Prostate gland (tissue), 2 donors: Measurements from ENCODE around the gene DNAH8. TPM values are rescaled to one million over a fixed set of nuclear protein-coding genes. Genes with fewer than 3 reads are reported as not detected.

Experiments used
- DNase-seq: peaks from one replicate; pipeline ENCODE4 v3.0.0-alpha.2; 2019; ENCODE audit warnings: low spot score
- H3K27ac ChIP-seq, 2 donors: fragments of 200-600 bp; sonication (generic); 2 replicates each; pipeline ENCODE4 v1.5.1; 2017 to 2019
- H3K27me3 ChIP-seq: fragments of 200-600 bp; sonication (generic); replicated peaks from 2 replicates; pipeline ENCODE4 v1.5.1; 2019; ENCODE audit not compliant: insufficient read depth
- H3K36me3 ChIP-seq, 2 donors: fragments of 200-600 bp; sonication (generic); 1 replicate in 1 of 2; 2 replicates in 1 of 2; pipeline versions ENCODE4 v1.5.1 to v1.8.1; 2017 to 2019
- H3K4me1 ChIP-seq: fragments of 200-600 bp; sonication (generic); replicated peaks from 2 replicates; pipeline ENCODE4 v1.5.1; 2019
- H3K4me3 ChIP-seq, 2 donors: fragments of 200-600 bp; sonication (generic); 2 replicates each; pipeline ENCODE4 v1.5.1; 2017 to 2019
- H3K9me3 ChIP-seq: fragments of 200-600 bp; sonication (generic); 2 replicates; pipeline ENCODE4 v1.5.1; 2017
- POLR2A ChIP-seq: fragments of 450-650 bp; IDR thresholded peaks from one replicate; pipeline ENCODE4 v1.6.1; 2016; ENCODE audit warnings: antibody characterized with exemption, mild to moderate bottlenecking
- POLR2AphosphoS5 ChIP-seq: sonication (generic); formaldehyde crosslinking; IDR thresholded peaks from one replicate; pipeline ENCODE4 v1.6.1; 2017; ENCODE audit warnings: antibody characterized with exemption
- WGBS: methylation state at CpG from one replicate; pipeline ENCODE4 v1.1.5; 2018; 5-methylcytosine and 5-hydroxymethylcytosine counted together
- intact Hi-C: fragments of 100-400 bp; cut with DNase I; formaldehyde crosslinking; loops from one replicate; pipeline ENCODE4 v1.14.2; 2022
- total RNA-seq, 2 donors: library from RNA; depleted of rRNA; stranded (reverse); fragments of >200 nt; gene quantifications; one replicate each; pipeline ENCODE4 v1.1.0, GENCODE V29; 2016
- TF ChIP-seq, protein P1 (sequence below), 4 experiments: fragments of 200-600 bp in 2 of 4; fragments of 450-650 bp in 2 of 4; sonication (generic) in 2 of 4; IDR thresholded peaks; 1 replicate in 3 of 4; 2 replicates in 1 of 4; pipeline ENCODE4 v1.5.1; 2016 to 2019; ENCODE audit warnings: antibody characterized with exemption in 4 of 4, mild to moderate bottlenecking in 2 of 4, moderate library complexity in 2 of 4

The DNAH8 gene
- total RNA-seq, 2 donors from 2014 or later, result 0.36 to 3.6 TPM

GRCh38 chr6:39061588-39061987 lies 346.5 kb downstream of the DNAH8 start:
- intact Hi-C loops, result no loop called here
- Histone ChIP-seq H3K36me3 (no peaks in the 10 kb centered on the region), H3K4me3 (no peak overlapping the region), H3K27me3 (no peaks in the 10 kb centered on the region), H3K9me3 (no peaks in the 10 kb centered on the region), H3K27ac (no peak overlapping the region), H3K4me1 (peaks cover 3% of the 10 kb centered on the region)
- WGBS, result 75% methylated on average over 3 of the region's 3 CpGs
- TF ChIP-seq, protein P1, sequence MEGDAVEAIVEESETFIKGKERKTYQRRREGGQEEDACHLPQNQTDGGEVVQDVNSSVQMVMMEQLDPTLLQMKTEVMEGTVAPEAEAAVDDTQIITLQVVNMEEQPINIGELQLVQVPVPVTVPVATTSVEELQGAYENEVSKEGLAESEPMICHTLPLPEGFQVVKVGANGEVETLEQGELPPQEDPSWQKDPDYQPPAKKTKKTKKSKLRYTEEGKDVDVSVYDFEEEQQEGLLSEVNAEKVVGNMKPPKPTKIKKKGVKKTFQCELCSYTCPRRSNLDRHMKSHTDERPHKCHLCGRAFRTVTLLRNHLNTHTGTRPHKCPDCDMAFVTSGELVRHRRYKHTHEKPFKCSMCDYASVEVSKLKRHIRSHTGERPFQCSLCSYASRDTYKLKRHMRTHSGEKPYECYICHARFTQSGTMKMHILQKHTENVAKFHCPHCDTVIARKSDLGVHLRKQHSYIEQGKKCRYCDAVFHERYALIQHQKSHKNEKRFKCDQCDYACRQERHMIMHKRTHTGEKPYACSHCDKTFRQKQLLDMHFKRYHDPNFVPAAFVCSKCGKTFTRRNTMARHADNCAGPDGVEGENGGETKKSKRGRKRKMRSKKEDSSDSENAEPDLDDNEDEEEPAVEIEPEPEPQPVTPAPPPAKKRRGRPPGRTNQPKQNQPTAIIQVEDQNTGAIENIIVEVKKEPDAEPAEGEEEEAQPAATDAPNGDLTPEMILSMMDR (IDR thresholded peaks at IDR 0.05), result no peak
- TF ChIP-seq POLR2A (no peak), POLR2AphosphoS5 (no peak)
- no peak for DNase-seq

DNA sequence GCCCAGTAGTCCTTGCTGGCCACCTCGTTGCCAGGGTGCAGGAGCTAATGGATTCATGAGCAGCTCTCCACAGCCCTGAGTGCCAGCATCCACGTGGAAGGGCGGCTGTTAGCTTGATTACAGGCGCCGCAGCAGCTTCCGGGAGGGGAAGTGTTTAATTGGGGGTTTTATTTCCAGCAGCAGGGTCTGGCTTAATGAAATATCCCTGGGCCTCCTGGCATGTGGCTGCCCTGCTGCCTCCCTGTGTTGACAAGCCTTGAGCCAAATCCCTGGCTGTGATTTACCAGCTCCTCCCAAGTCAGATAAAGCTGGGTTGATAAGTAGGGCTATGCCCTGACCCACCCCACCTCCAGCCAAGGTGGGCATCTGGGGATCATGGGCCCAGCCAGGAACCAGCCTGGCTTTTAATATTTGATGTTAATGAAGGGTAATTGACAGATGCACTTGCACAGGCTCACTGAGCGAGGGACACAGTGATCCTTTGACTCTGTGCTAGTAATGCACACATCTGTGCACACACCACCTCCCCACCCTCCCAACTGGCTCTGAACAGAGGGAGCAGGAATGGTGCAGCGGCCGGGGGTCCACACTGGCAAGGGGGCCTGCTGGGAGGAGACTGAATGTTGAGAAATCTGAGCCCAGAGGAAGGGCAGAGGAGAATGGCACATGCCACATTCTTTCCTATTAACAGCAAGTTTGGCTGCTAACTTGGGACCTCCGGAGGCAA lies 347.1 kb downstream of the DNAH8 start:
- 52% methylated on average over 10 of the region's 10 CpGs for WGBS
- H3K4me3 ChIP-seq, result no peak overlapping the region
- no peaks in the 10 kb centered on the region for H3K36me3 ChIP-seq
- TF ChIP-seq POLR2AphosphoS5, result no peak
- TF ChIP-seq, protein P1 (IDR thresholded peaks at IDR 0.05), result no peak
- no peak for TF ChIP-seq POLR2A
- H3K4me1 ChIP-seq, result peaks cover 3% of the 10 kb centered on the region
- H3K27me3 ChIP-seq, result no peaks in the 10 kb centered on the region
- no peak overlapping the region for H3K27ac ChIP-seq
- intact Hi-C loops, result no loop called here
- H3K9me3 ChIP-seq, result no peaks in the 10 kb centered on the region
- no peak for DNase-seq

DNA sequence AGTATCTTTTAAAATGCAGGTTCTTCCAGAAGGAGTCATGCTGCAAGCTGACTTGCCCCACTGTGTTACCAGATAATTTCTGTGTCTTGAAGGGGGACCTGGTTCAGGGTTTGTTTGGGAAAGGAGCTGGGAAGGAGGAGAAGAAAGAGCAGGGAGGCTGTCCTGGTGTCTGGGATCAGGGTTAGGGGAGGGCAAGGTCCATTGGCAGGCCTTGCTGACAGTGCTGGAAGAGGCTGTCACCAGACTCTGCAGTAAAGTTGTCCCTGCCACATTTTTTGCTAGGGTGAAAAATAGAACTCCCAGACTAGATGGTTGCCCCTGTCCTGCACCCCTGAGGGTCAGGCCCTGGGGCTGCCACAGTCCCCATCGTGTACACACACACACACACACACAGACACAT lies 348.4 kb downstream of the DNAH8 start:
- Histone ChIP-seq H3K4me1 (peaks cover 3% of the 10 kb centered on the region), H3K36me3 (no peaks in the 10 kb centered on the region), H3K27ac (no peak overlapping the region), H3K27me3 (no peaks in the 10 kb centered on the region), H3K9me3 (no peaks in the 10 kb centered on the region), H3K4me3 (no peak overlapping the region)
- intact Hi-C loops, result no loop called here
- 67% methylated on average over 1 of the region's 1 CpG for WGBS
- no peak for TF ChIP-seq POLR2A
- no peak for TF ChIP-seq POLR2AphosphoS5
- TF ChIP-seq, protein P1 (IDR thresholded peaks at IDR 0.05), result no peak
- no peak for DNase-seq

DNA sequence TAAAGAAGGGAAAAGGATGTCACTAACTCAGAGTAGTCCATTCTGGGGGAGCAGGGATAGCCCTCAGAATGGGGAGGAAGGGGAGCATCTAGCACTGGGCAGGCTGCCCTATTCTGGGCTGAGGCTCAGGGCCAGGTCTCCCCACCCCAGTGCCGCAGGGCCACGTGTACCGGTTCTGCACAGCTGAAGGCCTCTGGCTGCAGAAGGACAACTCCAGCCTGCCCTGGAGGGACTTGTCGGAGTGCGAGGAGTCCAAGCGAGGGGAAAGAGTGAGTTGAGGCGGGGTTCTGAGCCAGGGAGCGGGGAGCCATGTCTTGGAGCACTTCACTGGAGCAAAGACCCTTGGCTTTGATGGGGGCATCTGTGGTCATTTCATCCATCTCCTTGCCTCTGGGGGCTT lies 350.4 kb downstream of the DNAH8 start:
- Histone ChIP-seq H3K4me3 (no peak overlapping the region), H3K9me3 (no peaks in the 10 kb centered on the region), H3K4me1 (no peaks in the 10 kb centered on the region), H3K27me3 (no peaks in the 10 kb centered on the region), H3K36me3 (no peaks in the 10 kb centered on the region), H3K27ac (no peak overlapping the region)
- intact Hi-C loops, result no loop called here
- DNase-seq, result no peak
- no peak for TF ChIP-seq POLR2AphosphoS5
- no peak for TF ChIP-seq POLR2A
- TF ChIP-seq, protein P1 (IDR thresholded peaks at IDR 0.05), result no peak
- WGBS, result 85% methylated on average over 8 of the region's 8 CpGs

DNA sequence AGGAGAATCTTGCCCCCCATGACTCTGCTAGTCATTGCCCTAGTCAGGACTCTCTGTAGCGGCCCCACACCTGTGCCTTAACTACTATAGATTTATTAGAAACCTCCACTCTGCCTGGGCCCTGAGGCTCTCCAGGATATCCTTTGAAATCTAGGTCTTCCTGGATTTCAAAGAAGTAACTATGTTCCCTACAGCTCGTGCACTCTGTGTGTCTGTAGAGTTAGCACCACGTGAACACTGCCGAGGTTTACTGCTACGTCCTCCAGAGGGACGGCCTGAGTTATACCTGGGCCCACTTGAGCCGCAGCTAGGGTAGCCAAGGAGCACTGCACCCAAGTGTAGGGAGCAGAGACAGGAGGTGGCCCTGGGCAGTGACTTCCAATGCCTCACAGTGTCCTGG lies 353.3 kb downstream of the DNAH8 start:
- H3K27me3 ChIP-seq, result no peaks in the 10 kb centered on the region
- no peak overlapping the region for H3K27ac ChIP-seq
- no peaks in the 10 kb centered on the region for H3K9me3 ChIP-seq
- intact Hi-C loops, result no loop called here
- 74% methylated on average over 7 of the region's 7 CpGs for WGBS
- no peak for DNase-seq
- H3K4me1 ChIP-seq, result no peaks in the 10 kb centered on the region
- no peak overlapping the region for H3K4me3 ChIP-seq
- no peaks in the 10 kb centered on the region for H3K36me3 ChIP-seq
- TF ChIP-seq POLR2A (no peak), POLR2AphosphoS5 (no peak)
- TF ChIP-seq, protein P1 (IDR thresholded peaks at IDR 0.05), result no peak
